Measurements from ENCODE around the gene MYO10.

Gene MYO10

DNA sequence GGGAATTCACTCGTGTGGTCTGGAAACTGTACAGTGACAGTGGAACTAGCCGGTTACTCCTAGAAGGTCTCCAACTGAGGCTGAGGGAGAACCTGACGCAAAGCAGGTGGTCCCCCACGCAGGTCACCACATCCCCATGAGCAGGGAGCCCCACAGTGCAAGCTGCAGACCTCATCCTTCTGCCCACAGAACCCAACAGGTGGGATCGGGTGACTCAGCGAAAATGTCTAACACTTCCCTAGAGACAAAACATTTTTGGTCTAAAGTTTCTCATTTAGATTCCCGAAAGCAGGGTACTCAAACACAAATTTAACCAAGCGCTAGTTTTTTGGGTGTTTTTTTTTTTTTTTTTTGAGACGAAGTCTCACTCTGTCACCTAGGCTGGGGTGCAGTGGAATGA, 256.9 kb downstream of the MYO10 start:
- Histone ChIP-seq H3K9ac (ENCODE audit: low read length) (no peak overlapping the region), H3K27me3 (ENCODE audit: low read depth, low read length) (no peaks in the 10 kb centered on the region), H3K27ac (ENCODE audit: low read length) (no peak overlapping the region), H2AFZ (ENCODE audit: low read depth, low read length) (no peak overlapping the region), H3K4me2 (ENCODE audit: low read length) (no peak overlapping the region), H3K79me2 (ENCODE audit: low read length) (no peaks in the 10 kb centered on the region), H3K4me1 (ENCODE audit: low read length) (no peaks in the 10 kb centered on the region), H3K4me3 (ENCODE audit: low read length) (no peak overlapping the region), H3K36me3 (replicated peaks; ENCODE audit: low read depth, low read length) (no peaks in the 10 kb centered on the region), H3K9me3 (ENCODE audit: insufficient read depth, low read length) (no peaks in the 10 kb centered on the region), H4K20me1 (ENCODE audit: insufficient read depth, low read length) (no peaks in the 10 kb centered on the region)
- TF ChIP-seq EZH2phosphoT487 (IDR thresholded peaks at IDR 0.05; ENCODE audit: low read depth) (no peak), CTCF (IDR thresholded peaks at IDR 0.05; ENCODE audit: low read depth, low read length) (no peak)

GRCh38 chr5:16675806-16676205, 260.3 kb downstream of the MYO10 start:
- H3K9ac ChIP-seq (ENCODE audit: low read length): no peak overlapping the region
- H4K20me1 ChIP-seq (ENCODE audit: insufficient read depth, low read length): no peaks in the 10 kb centered on the region
- no peak overlapping the region for H2AFZ ChIP-seq (ENCODE audit: low read depth, low read length)
- H3K4me3 ChIP-seq (ENCODE audit: low read length): no peak overlapping the region
- no peak overlapping the region for H3K4me2 ChIP-seq (ENCODE audit: low read length)
- no peaks in the 10 kb centered on the region for H3K36me3 ChIP-seq (replicated peaks; ENCODE audit: low read depth, low read length)
- no peaks in the 10 kb centered on the region for H3K9me3 ChIP-seq (ENCODE audit: insufficient read depth, low read length)
- no peaks in the 10 kb centered on the region for H3K4me1 ChIP-seq (ENCODE audit: low read length)
- H3K79me2 ChIP-seq (ENCODE audit: low read length): no peaks in the 10 kb centered on the region
- H3K27ac ChIP-seq (ENCODE audit: low read length): no peak overlapping the region
- TF ChIP-seq EZH2phosphoT487 (IDR thresholded peaks at IDR 0.05; ENCODE audit: low read depth): no peak
- TF ChIP-seq CTCF (IDR thresholded peaks at IDR 0.05; ENCODE audit: low read depth, low read length): no peak
- H3K27me3 ChIP-seq (ENCODE audit: low read depth, low read length): no peaks in the 10 kb centered on the region

DNA sequence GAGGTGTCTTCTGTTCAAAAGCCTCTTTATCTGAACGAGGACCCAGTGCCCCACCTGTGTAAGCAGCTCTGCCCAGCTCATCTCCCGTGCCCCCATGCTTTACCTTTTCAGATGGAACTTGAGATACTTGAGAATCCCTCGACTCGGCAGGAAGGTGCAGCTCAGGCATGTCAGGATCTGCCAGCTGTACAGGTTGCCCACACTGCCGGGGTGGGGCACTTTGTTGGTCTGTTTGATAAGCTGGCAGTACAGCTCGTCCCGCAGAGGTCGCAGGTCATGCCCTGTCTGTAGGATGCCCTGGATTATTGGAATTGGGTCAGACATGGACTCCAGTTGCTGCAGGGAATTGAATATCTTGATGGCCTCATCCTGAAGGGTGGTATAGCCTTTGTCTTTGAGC, 261.3 kb downstream of the MYO10 start:
- H3K36me3 ChIP-seq (replicated peaks; ENCODE audit: low read depth, low read length): no peaks in the 10 kb centered on the region
- H4K20me1 ChIP-seq (ENCODE audit: insufficient read depth, low read length): no peaks in the 10 kb centered on the region
- no peak overlapping the region for H3K9ac ChIP-seq (ENCODE audit: low read length)

More for the DNA sequence above, 261.3 kb downstream of the MYO10 start:
- TF ChIP-seq CTCF (IDR thresholded peaks at IDR 0.05; ENCODE audit: low read depth, low read length): no peak
- TF ChIP-seq EZH2phosphoT487 (IDR thresholded peaks at IDR 0.05; ENCODE audit: low read depth): no peak
- no peaks in the 10 kb centered on the region for H3K79me2 ChIP-seq (ENCODE audit: low read length)
- H3K9me3 ChIP-seq (ENCODE audit: insufficient read depth, low read length): no peaks in the 10 kb centered on the region
- no peaks in the 10 kb centered on the region for H3K27me3 ChIP-seq (ENCODE audit: low read depth, low read length)
- no peak overlapping the region for H3K27ac ChIP-seq (ENCODE audit: low read length)
- no peak overlapping the region for H2AFZ ChIP-seq (ENCODE audit: low read depth, low read length)
- H3K4me3 ChIP-seq (ENCODE audit: low read length): no peak overlapping the region
- H3K4me1 ChIP-seq (ENCODE audit: low read length): no peaks in the 10 kb centered on the region
- no peak overlapping the region for H3K4me2 ChIP-seq (ENCODE audit: low read length)

Measured in OCI-LY3 (cell line).